DND-41 (cell line): ENCODE measurements around the gene OTUB1.

Experiments used
- ATAC-seq: fragments of 200-7000 bp; cut with Tn5 transposase; 3 replicates; pipeline ENCODE4 v1.9.1; 2021; ENCODE audit warnings: low read depth; ENCODE audit not compliant: insufficient read depth
- DNase-seq: peaks from one replicate; pipeline ENCODE4 v3.0.0-alpha.2; 2020
- H2AFZ ChIP-seq: 2 replicates; pipeline ENCODE4 v1.6.0; 2012; ENCODE audit warnings: low read depth, low read length
- H3K27ac ChIP-seq: 2 replicates; pipeline ENCODE4 v1.5.1; 2012; ENCODE audit warnings: low read length, inconsistent platforms
- H3K27me3 ChIP-seq: fragments of 200-600 bp; sonication (generic); 2 replicates; pipeline ENCODE4 v1.6.0; 2012; ENCODE audit warnings: low read length, mild to moderate bottlenecking, inconsistent platforms; ENCODE audit not compliant: insufficient read depth, poor library complexity
- H3K36me3 ChIP-seq: 2 replicates; pipeline ENCODE4 v1.5.1; 2012; ENCODE audit warnings: low read length, inconsistent platforms; ENCODE audit not compliant: insufficient read depth
- H3K4me1 ChIP-seq: 2 replicates; pipeline ENCODE4 v1.5.1; 2012; ENCODE audit warnings: mild to moderate bottlenecking, low read length; ENCODE audit not compliant: insufficient read depth
- H3K4me2 ChIP-seq: 2 replicates; pipeline ENCODE4 v1.6.0; 2012; ENCODE audit warnings: mild to moderate bottlenecking, moderate library complexity, low read length, inconsistent platforms; ENCODE audit not compliant: insufficient read depth
- H3K4me3 ChIP-seq, 2 experiments: fragments of 200-600 bp in 1 of 2; shearing (Covaris generic) in 1 of 2; 2 replicates each; pipeline ENCODE4 v1.5.1; 2012 to 2016; ENCODE audit warnings: inconsistent platforms in 2 of 2, low read length in 2 of 2, mild to moderate bottlenecking in 2 of 2, low read depth in 1 of 2, moderate library complexity in 1 of 2
- H3K79me2 ChIP-seq: 2 replicates; pipeline ENCODE4 v1.6.0; 2012; ENCODE audit warnings: low read length, inconsistent platforms; ENCODE audit not compliant: insufficient read depth
- H3K9ac ChIP-seq: 2 replicates; pipeline ENCODE4 v1.6.0; 2012; ENCODE audit warnings: low read depth, mild to moderate bottlenecking, inconsistent platforms, low read length, moderate library complexity
- H3K9me3 ChIP-seq: 2 replicates; pipeline ENCODE4 v1.5.1; 2012; ENCODE audit warnings: low read length, moderate library complexity, mild to moderate bottlenecking, inconsistent platforms; ENCODE audit not compliant: insufficient read depth, severe bottlenecking
- H4K20me1 ChIP-seq: 2 replicates; pipeline ENCODE4 v1.6.0; 2012; ENCODE audit warnings: low read length; ENCODE audit not compliant: insufficient read depth
- CTCF ChIP-seq: IDR thresholded peaks from 2 replicates; pipeline ENCODE4 v1.5.1; 2012; ENCODE audit warnings: borderline replicate concordance, low read length, moderate library complexity, mild to moderate bottlenecking; ENCODE audit not compliant: poor library complexity, severe bottlenecking; ENCODE audit errors: extremely low read depth
- EZH2 ChIP-seq: IDR thresholded peaks from 3 replicates; pipeline ENCODE4 v1.6.1; 2012; ENCODE audit warnings: borderline replicate concordance, low read depth, mild to moderate bottlenecking, moderate library complexity, low read length, inconsistent platforms; ENCODE audit not compliant: severe bottlenecking

Gene OTUB1

GRCh38 chr11:64038500-64038899 is 52.3 kb downstream of the OTUB1 start:
- Histone ChIP-seq H3K4me2 (no peak overlapping the region), H3K9ac (no peak overlapping the region), H4K20me1 (peaks cover 51% of the 10 kb centered on the region)

GRCh38 chr11:64039012-64039665 is 52.9 kb downstream of the OTUB1 start:
- no peak for ATAC-seq
- no peak overlapping the region for H3K4me2 ChIP-seq
- no peak for TF ChIP-seq CTCF
- no peak for TF ChIP-seq EZH2
- peaks cover 10% of the 10 kb centered on the region for H3K4me1 ChIP-seq
- no peaks in the 10 kb centered on the region for H3K9me3 ChIP-seq
- no peak overlapping the region for H3K27ac ChIP-seq
- no peaks in the 10 kb centered on the region for H3K79me2 ChIP-seq
- no peak overlapping the region for H3K4me3 ChIP-seq
- no peak for DNase-seq
- H2AFZ ChIP-seq = no peak overlapping the region
- H3K9ac ChIP-seq = no peak overlapping the region
- H3K27me3 ChIP-seq = peaks cover 18% of the 10 kb centered on the region
- no peaks in the 10 kb centered on the region for H3K36me3 ChIP-seq
- peaks cover 47% of the 10 kb centered on the region for H4K20me1 ChIP-seq

More at GRCh38 chr11:64038500-64038899, 52.3 kb downstream of the OTUB1 start:
- no peaks in the 10 kb centered on the region for H3K36me3 ChIP-seq
- H3K79me2 ChIP-seq = no peaks in the 10 kb centered on the region
- DNase-seq (no peak), ATAC-seq (no peak)
- H3K27me3 ChIP-seq = peaks cover 18% of the 10 kb centered on the region
- H3K4me3 ChIP-seq = no peak overlapping the region
- H2AFZ ChIP-seq = no peak overlapping the region
- no peak overlapping the region for H3K27ac ChIP-seq
- no peak for TF ChIP-seq EZH2
- no peak for TF ChIP-seq CTCF
- no peaks in the 10 kb centered on the region for H3K9me3 ChIP-seq
- H3K4me1 ChIP-seq = peaks cover 10% of the 10 kb centered on the region

DNA sequence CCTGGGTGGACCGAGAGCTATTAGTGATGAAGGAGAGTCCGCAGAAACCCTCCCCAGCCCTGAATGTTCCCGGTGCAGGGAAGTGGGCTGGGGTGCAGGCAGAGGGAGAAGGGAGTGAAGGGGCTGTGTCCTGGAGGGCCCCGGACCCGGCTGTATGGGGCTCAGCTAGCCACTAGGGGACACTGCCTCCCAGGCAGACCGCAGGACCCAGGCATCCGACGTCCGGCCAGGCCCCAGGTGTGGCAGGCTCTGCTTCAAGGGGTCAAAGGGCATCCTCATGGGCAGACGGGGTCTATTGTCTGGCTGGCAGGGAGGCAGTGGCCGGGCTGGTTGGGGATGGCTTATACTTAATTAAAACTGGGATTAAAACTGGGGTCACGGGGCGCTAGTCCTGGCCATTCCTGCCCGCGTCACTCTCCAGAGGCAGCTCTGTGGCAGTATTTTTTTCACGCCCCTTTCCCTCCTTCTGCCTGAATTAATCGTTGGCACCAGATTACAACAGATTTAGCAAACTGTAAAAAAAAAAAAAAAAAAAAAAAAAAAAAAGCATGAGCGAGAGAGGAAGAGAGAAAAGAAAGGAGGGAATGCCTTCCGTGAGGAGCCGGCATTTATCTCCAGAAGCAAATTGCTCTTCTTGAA is 54.6 kb downstream of the OTUB1 start:
- DNase-seq (no peak), ATAC-seq (no peak)

More for the DNA sequence above, 54.6 kb downstream of the OTUB1 start:
- H2AFZ ChIP-seq = no peak overlapping the region
- TF ChIP-seq CTCF (peak; percentile 15), EZH2 (no peak)
- no peaks in the 10 kb centered on the region for H3K36me3 ChIP-seq
- H3K9me3 ChIP-seq = no peaks in the 10 kb centered on the region
- peaks cover 18% of the 10 kb centered on the region for H3K27me3 ChIP-seq
- no peak overlapping the region for H3K27ac ChIP-seq
- no peaks in the 10 kb centered on the region for H3K79me2 ChIP-seq
- H3K4me2 ChIP-seq = no peak overlapping the region
- H3K9ac ChIP-seq = no peak overlapping the region
- H4K20me1 ChIP-seq = peaks cover 45% of the 10 kb centered on the region
- peaks cover 10% of the 10 kb centered on the region for H3K4me1 ChIP-seq
- H3K4me3 ChIP-seq = no peak overlapping the region
